HG03045 (cell line): Measurements from ENCODE around the gene ADAMTS17.

Experiments used
- ATAC-seq: cut with Tn5 transposase; IDR thresholded peaks from one replicate; pipeline ENCODE4 v1.9.1; 2021; ENCODE audit warnings: mild to moderate bottlenecking, moderate library complexity; ENCODE audit not compliant: unreplicated experiment

The ADAMTS17 gene

GRCh38 chr15:100175406-100176114 is 166.2 kb downstream of the ADAMTS17 start:
- ATAC-seq, result no peak

GRCh38 chr15:100174904-100175275 is 166.9 kb downstream of the ADAMTS17 start:
- ATAC-seq, result no peak

- ATAC-seq, result no peak
Measured at GRCh38 chr15:100174159-100174903, 167.4 kb downstream of the ADAMTS17 start.

GRCh38 chr15:100172356-100173024 is 169.3 kb downstream of the ADAMTS17 start:
- ATAC-seq, result no peak

- ATAC-seq, result no peak
Measured at GRCh38 chr15:100171411-100171810, 170.4 kb downstream of the ADAMTS17 start.

GRCh38 chr15:100170291-100171210 is 171.2 kb downstream of the ADAMTS17 start:
- peak; percentile 85 for ATAC-seq

- no peak for ATAC-seq
Measured at GRCh38 chr15:100169615-100170290, 172.0 kb downstream of the ADAMTS17 start.

- ATAC-seq, result no peak
Measured at GRCh38 chr15:100168787-100169186, 173.0 kb downstream of the ADAMTS17 start.

- ATAC-seq, result no peak
Measured at GRCh38 chr15:100167884-100168375, 173.8 kb downstream of the ADAMTS17 start.

GRCh38 chr15:100166313-100166712 is 175.5 kb downstream of the ADAMTS17 start:
- no peak for ATAC-seq

GRCh38 chr15:100163961-100164360 is 177.8 kb downstream of the ADAMTS17 start:
- no peak for ATAC-seq

- ATAC-seq, result no peak
Measured at GRCh38 chr15:100160953-100161352, 180.8 kb downstream of the ADAMTS17 start.

- no peak for ATAC-seq
Measured at GRCh38 chr15:100159436-100159835, 182.3 kb downstream of the ADAMTS17 start.

- no peak for ATAC-seq
Measured at GRCh38 chr15:100158356-100158755, 183.4 kb downstream of the ADAMTS17 start.

GRCh38 chr15:100156201-100156600 is 185.6 kb downstream of the ADAMTS17 start:
- ATAC-seq, result no peak

- ATAC-seq, result no peak
Measured at GRCh38 chr15:100154338-100154737, 187.4 kb downstream of the ADAMTS17 start.

GRCh38 chr15:100152463-100152862 is 189.3 kb downstream of the ADAMTS17 start:
- ATAC-seq, result no peak

GRCh38 chr15:100150906-100151305 is 190.9 kb downstream of the ADAMTS17 start:
- no peak for ATAC-seq

- ATAC-seq, result no peak
Measured at GRCh38 chr15:100147828-100148227, 193.9 kb downstream of the ADAMTS17 start.

GRCh38 chr15:100143378-100143777 is 198.4 kb downstream of the ADAMTS17 start:
- no peak for ATAC-seq
